Measurements from ENCODE around the gene SIL1. TPM values are rescaled to one million over a fixed set of nuclear protein-coding genes. Genes with fewer than 3 reads are reported as not detected.

The SIL1 gene
- polyA plus RNA-seq, 1 experiment, result 64.6 TPM

- Histone ChIP-seq H3K9me3 (ENCODE audit: control insufficient read depth, insufficient read depth, low read length) (no peaks in the 10 kb centered on the region), H3K4me3 (ENCODE audit: low read depth, low read length) (no peak overlapping the region), H3K27me3 (ENCODE audit: control insufficient read depth, insufficient read depth, low read length) (no peaks in the 10 kb centered on the region), H3K27ac (ENCODE audit: low read depth, low read length) (no peak overlapping the region)
- DNase-seq (ENCODE audit: low read depth, low spot score), result no peak
- CTCF ChIA-PET, result no interaction called here
- TF ChIP-seq, protein P1, sequence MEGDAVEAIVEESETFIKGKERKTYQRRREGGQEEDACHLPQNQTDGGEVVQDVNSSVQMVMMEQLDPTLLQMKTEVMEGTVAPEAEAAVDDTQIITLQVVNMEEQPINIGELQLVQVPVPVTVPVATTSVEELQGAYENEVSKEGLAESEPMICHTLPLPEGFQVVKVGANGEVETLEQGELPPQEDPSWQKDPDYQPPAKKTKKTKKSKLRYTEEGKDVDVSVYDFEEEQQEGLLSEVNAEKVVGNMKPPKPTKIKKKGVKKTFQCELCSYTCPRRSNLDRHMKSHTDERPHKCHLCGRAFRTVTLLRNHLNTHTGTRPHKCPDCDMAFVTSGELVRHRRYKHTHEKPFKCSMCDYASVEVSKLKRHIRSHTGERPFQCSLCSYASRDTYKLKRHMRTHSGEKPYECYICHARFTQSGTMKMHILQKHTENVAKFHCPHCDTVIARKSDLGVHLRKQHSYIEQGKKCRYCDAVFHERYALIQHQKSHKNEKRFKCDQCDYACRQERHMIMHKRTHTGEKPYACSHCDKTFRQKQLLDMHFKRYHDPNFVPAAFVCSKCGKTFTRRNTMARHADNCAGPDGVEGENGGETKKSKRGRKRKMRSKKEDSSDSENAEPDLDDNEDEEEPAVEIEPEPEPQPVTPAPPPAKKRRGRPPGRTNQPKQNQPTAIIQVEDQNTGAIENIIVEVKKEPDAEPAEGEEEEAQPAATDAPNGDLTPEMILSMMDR (IDR thresholded peaks at IDR 0.05; ENCODE audit: low read depth, low read length), result no peak
- POLR2A ChIA-PET, result no interaction called here
These were observed 208.4 kb downstream of the SIL1 start for GRCh38 chr5:138989720-138990119.

DNA sequence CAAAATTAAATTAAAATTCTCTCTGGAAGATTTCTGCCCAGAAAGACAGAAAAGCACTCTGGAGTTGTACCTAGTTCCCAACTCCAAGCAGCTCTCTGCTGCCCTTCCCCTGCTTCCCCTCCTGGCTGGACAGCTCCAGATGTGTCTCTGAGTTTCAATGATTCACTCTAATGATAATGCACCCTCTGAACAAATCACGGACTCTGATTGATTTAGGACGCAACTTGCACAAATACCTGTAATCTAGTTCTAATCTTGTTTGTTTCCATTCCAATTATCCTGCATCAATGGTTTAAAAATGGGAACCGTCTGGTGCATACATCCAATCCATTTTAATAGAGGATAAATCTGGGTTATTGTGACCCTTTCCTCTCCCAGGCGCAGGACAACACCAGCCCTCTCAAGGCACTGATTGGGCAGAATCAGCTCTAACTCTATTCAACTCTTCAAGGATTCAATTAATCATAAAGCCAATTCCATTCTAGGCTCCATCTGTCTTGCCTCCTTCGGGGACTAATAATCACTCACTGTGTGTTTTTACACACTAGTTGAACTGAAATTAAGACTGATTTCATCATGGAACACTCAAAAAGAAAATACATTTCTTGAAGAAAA, 211.9 kb downstream of the SIL1 start:
- Histone ChIP-seq H3K4me3 (ENCODE audit: low read depth, low read length) (no peak overlapping the region), H3K9me3 (ENCODE audit: control insufficient read depth, insufficient read depth, low read length) (no peaks in the 10 kb centered on the region), H3K27me3 (ENCODE audit: control insufficient read depth, insufficient read depth, low read length) (no peaks in the 10 kb centered on the region), H3K27ac (ENCODE audit: low read depth, low read length) (no peak overlapping the region)
- TF ChIP-seq, protein P1 (IDR thresholded peaks at IDR 0.05; ENCODE audit: low read depth, low read length), result no peak
- CTCF ChIA-PET, result no interaction called here
- POLR2A ChIA-PET, result no interaction called here
- no peak for DNase-seq (ENCODE audit: low read depth, low spot score)

GRCh38 chr5:138985683-138986082, 212.5 kb downstream of the SIL1 start:
- POLR2A ChIA-PET, result no interaction called here
- no peak overlapping the region for H3K27ac ChIP-seq (ENCODE audit: low read depth, low read length)

DNA sequence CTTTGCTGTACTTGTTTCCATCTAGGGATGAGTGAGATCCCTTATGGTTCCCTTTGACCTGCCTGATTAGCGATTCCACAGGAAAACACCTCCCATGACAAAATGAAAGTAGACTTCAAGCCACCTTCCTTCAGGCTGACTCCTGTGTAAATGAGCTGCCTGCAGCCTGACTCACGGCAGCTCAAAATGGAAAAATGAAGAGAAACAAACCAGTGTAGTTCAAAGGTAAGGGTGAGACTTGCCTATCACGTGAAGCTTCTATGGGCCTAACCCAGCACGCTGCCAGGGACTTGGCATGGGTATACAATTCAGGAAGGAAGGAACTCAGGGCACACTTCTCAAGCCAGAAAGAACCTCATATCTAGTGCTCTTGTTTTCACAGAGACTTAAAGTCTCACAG, 212.9 kb downstream of the SIL1 start:
- POLR2A ChIA-PET, result no interaction called here

More at GRCh38 chr5:138985683-138986082, 212.5 kb downstream of the SIL1 start:
- DNase-seq (ENCODE audit: low read depth, low spot score), result no peak
- no peaks in the 10 kb centered on the region for H3K27me3 ChIP-seq (ENCODE audit: control insufficient read depth, insufficient read depth, low read length)
- TF ChIP-seq, protein P1 (IDR thresholded peaks at IDR 0.05; ENCODE audit: low read depth, low read length), result no peak
- CTCF ChIA-PET, result no interaction called here
- H3K4me3 ChIP-seq (ENCODE audit: low read depth, low read length), result no peak overlapping the region
- H3K9me3 ChIP-seq (ENCODE audit: control insufficient read depth, insufficient read depth, low read length), result no peaks in the 10 kb centered on the region

DNA sequence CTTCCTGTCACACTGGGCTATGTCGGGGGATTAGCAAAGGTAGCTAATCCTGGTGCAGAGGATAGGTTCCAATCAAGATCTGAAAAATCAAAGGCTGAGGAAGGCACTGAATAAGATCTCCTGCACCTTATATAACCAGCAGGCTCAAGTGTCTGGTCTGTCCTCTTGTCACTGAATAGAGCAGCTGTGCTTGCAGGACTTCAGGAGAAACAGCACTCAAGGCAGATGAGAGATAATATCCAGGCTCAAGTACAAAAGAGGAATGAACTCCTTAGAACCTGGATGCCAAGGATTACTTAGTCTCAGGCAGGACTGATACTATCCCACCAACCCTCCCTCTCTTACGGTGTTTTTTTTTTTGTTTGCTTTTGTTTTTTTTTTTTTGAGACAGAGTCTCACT, 214.2 kb downstream of the SIL1 start:
- TF ChIP-seq, protein P1 (IDR thresholded peaks at IDR 0.05; ENCODE audit: low read depth, low read length), result no peak
- POLR2A ChIA-PET, result no interaction called here
- no peak overlapping the region for H3K4me3 ChIP-seq (ENCODE audit: low read depth, low read length)
- no peaks in the 10 kb centered on the region for H3K9me3 ChIP-seq (ENCODE audit: control insufficient read depth, insufficient read depth, low read length)
- DNase-seq (ENCODE audit: low read depth, low spot score), result no peak
- H3K27ac ChIP-seq (ENCODE audit: low read depth, low read length), result no peak overlapping the region
- H3K27me3 ChIP-seq (ENCODE audit: control insufficient read depth, insufficient read depth, low read length), result no peaks in the 10 kb centered on the region
- CTCF ChIA-PET, result no interaction called here

More for the DNA sequence above, 212.9 kb downstream of the SIL1 start:
- Histone ChIP-seq H3K27ac (ENCODE audit: low read depth, low read length) (no peak overlapping the region), H3K4me3 (ENCODE audit: low read depth, low read length) (no peak overlapping the region), H3K9me3 (ENCODE audit: control insufficient read depth, insufficient read depth, low read length) (no peaks in the 10 kb centered on the region), H3K27me3 (ENCODE audit: control insufficient read depth, insufficient read depth, low read length) (no peaks in the 10 kb centered on the region)
- DNase-seq (ENCODE audit: low read depth, low spot score), result no peak
- CTCF ChIA-PET, result no interaction called here
- TF ChIP-seq, protein P1 (IDR thresholded peaks at IDR 0.05; ENCODE audit: low read depth, low read length), result no peak
